TTC549 (cell line): ENCODE data around the gene ISY1.
"Not testable (repeated sequence)": the region's sequence is repeated elsewhere in the genome, so short reads cannot be mapped to it uniquely, and the experiment has no call there.

Experiments used
- FAIRE-seq: peaks from 2 replicates; lab custom pipeline; 2012; peaks lifted over from hg19 to GRCh38; lab: Jason Lieb, UNC

Gene ISY1

GRCh38 chr3:129160891-129161859, at the start of gene ISY1:
Gene ISY1 (minus strand): TSS chr3:129161063. CDS start chr3:129160975, 88 bp downstream.
- FAIRE-seq: peak; percentile 53

GRCh38 chr3:129207479-129207878, 46.6 kb upstream of the ISY1 start:
- FAIRE-seq: no peak

- no peak for FAIRE-seq
Observed at GRCh38 chr3:129205109-129205832, 44.4 kb upstream of the ISY1 start.

GRCh38 chr3:129204473-129204872, 43.6 kb upstream of the ISY1 start:
- no peak for FAIRE-seq

- FAIRE-seq: no peak
Observed at GRCh38 chr3:129199366-129199765, 38.5 kb upstream of the ISY1 start.

- FAIRE-seq: no peak
Observed at GRCh38 chr3:129197321-129197720, 36.5 kb upstream of the ISY1 start.

- FAIRE-seq: no peak
Observed at GRCh38 chr3:129196601-129197000, 35.7 kb upstream of the ISY1 start.

GRCh38 chr3:129195731-129196256, 34.9 kb upstream of the ISY1 start:
- FAIRE-seq: no peak

GRCh38 chr3:129189793-129190192, 28.9 kb upstream of the ISY1 start:
- not testable (repeated sequence) for FAIRE-seq

- no peak for FAIRE-seq
Observed at GRCh38 chr3:129187857-129188256, 27.0 kb upstream of the ISY1 start.

GRCh38 chr3:129185783-129186182, 24.9 kb upstream of the ISY1 start:
- no peak for FAIRE-seq

GRCh38 chr3:129184784-129185542, 24.1 kb upstream of the ISY1 start:
- FAIRE-seq: not testable (repeated sequence)

GRCh38 chr3:129184396-129184657, 23.5 kb upstream of the ISY1 start:
- no peak for FAIRE-seq

GRCh38 chr3:129183569-129184395, 22.9 kb upstream of the ISY1 start, which contains the start of gene CNBP:
Gene CNBP (minus strand): TSS chr3:129183896. CDS start chr3:129171757, 12,139 bp downstream.
- no peak for FAIRE-seq

GRCh38 chr3:129182390-129183185, 21.7 kb upstream of the ISY1 start:
- FAIRE-seq: no peak

- FAIRE-seq: no peak
Observed at GRCh38 chr3:129181819-129182218, 21.0 kb upstream of the ISY1 start.

- FAIRE-seq: no peak
Observed at GRCh38 chr3:129180461-129180860, 19.6 kb upstream of the ISY1 start.

- no peak for FAIRE-seq
Observed at GRCh38 chr3:129176051-129176450, 15.2 kb upstream of the ISY1 start.

GRCh38 chr3:129173725-129174124, 12.9 kb upstream of the ISY1 start:
- no peak for FAIRE-seq

- no peak for FAIRE-seq
Observed at GRCh38 chr3:129173206-129173605, 12.3 kb upstream of the ISY1 start.
